Activated CD8-positive, alpha-beta memory T cell treated with anti-CD3 and anti-CD28 coated beads, Interleukin-2, amount 10 ng/mL, durations not matched to agents 7 days and 5 days (primary cell): Measurements from ENCODE around the gene LMTK2. TPM values are rescaled to one million over a fixed set of nuclear protein-coding genes. Genes with fewer than 3 reads are reported as not detected.

Experiments
- ATAC-seq: fragments of 150-1000 bp; cut with Tn5 transposase; one replicate; pipeline ENCODE4 v1.10.0; 2021; ENCODE audit warnings: moderate library complexity
- CTCF ChIA-PET: fragments of 350-600 bp; sonication (Branson Sonifier 250); formaldehyde crosslinking; loops from one replicate; lab custom pipeline; 2021; ENCODE audit warnings: antibody characterized with exemption; lab: Charles Lee
- DNase-seq: peaks from one replicate; pipeline ENCODE4 v3.0.0-alpha.2; 2020
- H3K27ac Mint-ChIP-seq: one replicate; pipeline ENCODE4 v1.8.0; 2021; ENCODE audit warnings: mild to moderate bottlenecking, mixed read lengths
- H3K27me3 Mint-ChIP-seq: one replicate; pipeline ENCODE4 v1.8.0; 2021; ENCODE audit warnings: mixed read lengths
- H3K36me3 Mint-ChIP-seq: one replicate; pipeline ENCODE4 v1.8.0; 2021; ENCODE audit warnings: mild to moderate bottlenecking, mixed read lengths
- H3K4me1 Mint-ChIP-seq: one replicate; pipeline ENCODE4 v1.8.0; 2021; ENCODE audit warnings: mixed read lengths
- H3K4me3 Mint-ChIP-seq: one replicate; pipeline ENCODE4 v1.8.0; 2021; ENCODE audit warnings: mild to moderate bottlenecking, moderate library complexity, mixed read lengths
- H3K9me3 Mint-ChIP-seq: one replicate; pipeline ENCODE4 v1.8.0; 2022; ENCODE audit warnings: low read depth, mixed read lengths
- total RNA-seq, 2 experiments: library from RNA; stranded (reverse); gene quantifications; one replicate each; pipeline ENCODE4 v1.2.3, GENCODE V29; 2021

LMTK2 gene
- total RNA-seq, 2 experiments from 2014 or later, result 8.5 to 9.6 TPM

DNA sequence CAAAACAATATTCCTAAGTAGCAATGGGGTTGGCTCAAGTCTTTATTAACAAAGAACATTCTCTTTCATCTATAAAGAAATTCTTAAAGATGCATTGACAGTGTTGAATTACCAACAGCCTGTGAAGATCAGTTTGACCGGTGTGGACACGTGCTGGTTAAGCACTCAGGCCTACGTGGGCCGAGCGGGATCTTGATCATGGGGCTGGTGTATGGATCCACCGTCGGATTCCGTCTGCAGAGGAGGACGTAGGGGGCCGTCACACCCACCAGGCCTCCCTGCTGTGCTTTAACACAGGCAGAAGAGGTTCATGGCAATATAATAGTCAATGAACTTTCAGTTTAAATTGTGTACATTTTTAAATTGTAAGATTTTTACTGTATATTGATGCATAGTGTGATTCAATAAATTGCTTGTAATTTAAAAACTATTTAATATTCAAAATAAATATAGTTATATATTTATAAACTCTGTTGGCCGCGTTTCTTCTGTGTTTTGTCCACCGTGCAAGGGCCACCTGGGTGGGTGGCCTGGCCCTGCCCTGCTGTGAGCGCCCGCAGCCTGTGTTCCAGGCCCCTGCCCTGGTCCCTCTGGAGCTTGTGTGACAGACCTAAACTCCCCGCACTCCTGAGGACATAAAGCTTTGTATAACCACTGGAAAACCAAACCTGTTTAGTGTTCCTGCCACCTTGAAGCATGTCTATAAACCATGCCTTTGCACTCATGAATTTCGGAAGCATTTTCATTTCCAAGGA is 102.7 kb downstream of the LMTK2 start:
- Mint-ChIP-seq H3K27me3 (no peaks in the 10 kb centered on the region), H3K4me3 (no peak overlapping the region), H3K27ac (no peak overlapping the region), H3K4me1 (peaks cover 2% of the 10 kb centered on the region), H3K9me3 (no peaks in the 10 kb centered on the region), H3K36me3 (peaks cover 7% of the 10 kb centered on the region)
- no peak for ATAC-seq
- no peak for DNase-seq
- CTCF ChIA-PET, result no interaction called here

DNA sequence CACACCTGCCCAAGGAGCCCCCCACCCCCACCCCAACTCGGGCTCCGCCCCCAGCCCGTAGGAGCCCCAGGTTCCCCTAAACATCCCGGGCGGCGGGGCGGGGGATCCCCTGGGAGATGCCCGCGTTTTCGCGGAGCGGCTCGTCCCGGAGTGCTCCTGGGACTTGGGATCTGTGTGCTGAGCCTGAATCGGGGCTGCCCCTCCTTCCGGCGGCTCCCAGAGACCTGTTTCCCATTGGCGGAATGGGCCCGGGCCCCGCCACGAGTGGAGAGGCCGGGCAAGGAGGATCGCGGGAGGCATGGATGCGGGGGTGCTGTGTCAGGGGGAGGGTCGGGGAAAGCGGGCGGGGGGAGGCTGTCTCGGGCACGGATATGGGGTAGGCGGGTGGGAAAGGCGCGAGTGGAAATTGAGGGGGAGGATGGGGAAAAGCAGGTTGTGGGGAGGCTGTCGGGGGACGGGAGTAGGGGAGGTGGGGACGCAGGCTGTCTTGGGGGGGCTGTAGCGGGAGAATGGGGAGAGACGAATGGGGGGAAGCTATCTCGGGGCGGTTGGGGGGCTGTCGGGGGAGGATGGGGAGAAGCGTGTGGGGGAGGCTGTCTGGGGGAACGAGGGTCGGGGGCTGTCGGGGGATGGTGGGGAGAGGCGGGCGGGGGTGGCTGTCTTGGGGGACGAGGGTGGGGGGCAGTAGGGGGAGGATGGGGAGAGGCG is 104.0 kb downstream of the LMTK2 start:
- DNase-seq, result no peak

GRCh38 chr7:98211221-98211675 is 104.6 kb downstream of the LMTK2 start, which contains the start of gene BHLHA15:
TSS of gene BHLHA15 (plus strand) at chr7:98211439. CDS start at chr7:98212310, 871 bp downstream.
- H3K27ac Mint-ChIP-seq, result no peak within 1 kb of the TSS
- no peaks in the 10 kb centered on the region for H3K9me3 Mint-ChIP-seq
- H3K27me3 Mint-ChIP-seq, result no peaks in the 10 kb centered on the region
- H3K4me1 Mint-ChIP-seq, result no peaks in the 10 kb centered on the region
- no peak for DNase-seq
- H3K36me3 Mint-ChIP-seq, result no peaks in the 10 kb centered on the region
- CTCF ChIA-PET, result no interaction called here
- peak within 1 kb of the TSS; percentile 30 for H3K4me3 Mint-ChIP-seq
- peak; percentile 64 for ATAC-seq

More for the DNA sequence above, 104.0 kb downstream of the LMTK2 start:
- Mint-ChIP-seq H3K27ac (no peak overlapping the region), H3K4me1 (no peaks in the 10 kb centered on the region), H3K9me3 (no peaks in the 10 kb centered on the region), H3K36me3 (peaks cover 4% of the 10 kb centered on the region), H3K27me3 (no peaks in the 10 kb centered on the region), H3K4me3 (no peak overlapping the region)
- no peak for ATAC-seq
- CTCF ChIA-PET, result no interaction called here

DNA sequence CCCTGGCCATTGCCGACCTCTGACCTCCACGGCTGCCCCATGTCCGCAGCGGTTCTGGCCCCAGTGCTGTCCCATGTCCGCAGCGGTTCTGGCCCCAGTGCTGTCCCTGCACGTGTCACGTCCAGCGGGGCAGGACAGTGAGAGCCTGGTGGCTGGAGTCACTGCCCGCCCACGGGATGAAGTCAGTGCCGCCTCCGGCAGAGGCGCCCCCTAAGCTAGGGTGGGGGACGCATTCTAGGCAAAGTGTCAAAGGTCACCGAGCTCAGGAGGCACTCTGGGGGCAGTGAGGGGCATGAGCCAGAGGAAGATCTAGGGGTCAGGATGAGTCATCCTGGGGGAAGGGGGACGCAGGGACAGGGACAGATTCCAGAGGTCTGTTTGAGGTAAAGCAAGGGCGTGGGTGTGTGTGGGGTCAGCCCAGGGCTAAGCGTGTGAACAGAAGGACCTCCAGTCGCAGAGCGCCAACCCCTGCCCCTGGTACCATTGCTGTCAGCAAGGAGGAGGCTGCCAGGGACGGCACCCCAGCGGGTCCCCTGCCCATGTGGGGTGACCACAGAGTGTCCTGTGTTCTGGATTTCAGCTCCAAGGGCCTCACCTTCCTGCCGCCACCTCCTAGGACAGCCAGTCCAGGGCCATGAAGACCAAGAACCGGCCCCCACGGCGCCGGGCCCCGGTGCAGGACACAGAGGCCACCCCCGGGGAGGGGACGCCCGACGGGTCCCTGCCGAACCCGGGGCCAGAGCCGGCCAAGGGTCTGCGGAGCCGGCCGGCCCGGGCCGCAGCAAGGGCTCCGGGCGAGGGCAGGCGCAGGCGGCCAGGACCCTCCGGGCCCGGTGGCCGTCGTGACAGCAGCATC is 105.2 kb downstream of the LMTK2 start:
- Mint-ChIP-seq H3K4me3 (peak overlapping the region; percentile 30), H3K4me1 (no peaks in the 10 kb centered on the region), H3K27me3 (no peaks in the 10 kb centered on the region), H3K36me3 (no peaks in the 10 kb centered on the region), H3K27ac (no peak overlapping the region), H3K9me3 (no peaks in the 10 kb centered on the region)
- DNase-seq (no peak), ATAC-seq (no peak)
- CTCF ChIA-PET, result interaction anchor here (0.6 to 0.7 kb wide), 2 partner anchors 16 to 39 kb away, joined by 3 read pairs; no protein-coding TSS in a partner anchor

GRCh38 chr7:98212532-98213041 is 105.9 kb downstream of the LMTK2 start:
- H3K36me3 Mint-ChIP-seq, result no peaks in the 10 kb centered on the region
- H3K27ac Mint-ChIP-seq, result no peak overlapping the region
- ATAC-seq (no peak), DNase-seq (no peak)
- H3K9me3 Mint-ChIP-seq, result no peaks in the 10 kb centered on the region
- H3K4me1 Mint-ChIP-seq, result no peaks in the 10 kb centered on the region
- no peak overlapping the region for H3K4me3 Mint-ChIP-seq
- CTCF ChIA-PET, result interaction anchor here (0.7 kb wide), 1 partner anchor 15 kb away, joined by 3 read pairs; no protein-coding TSS in a partner anchor
- no peaks in the 10 kb centered on the region for H3K27me3 Mint-ChIP-seq

DNA sequence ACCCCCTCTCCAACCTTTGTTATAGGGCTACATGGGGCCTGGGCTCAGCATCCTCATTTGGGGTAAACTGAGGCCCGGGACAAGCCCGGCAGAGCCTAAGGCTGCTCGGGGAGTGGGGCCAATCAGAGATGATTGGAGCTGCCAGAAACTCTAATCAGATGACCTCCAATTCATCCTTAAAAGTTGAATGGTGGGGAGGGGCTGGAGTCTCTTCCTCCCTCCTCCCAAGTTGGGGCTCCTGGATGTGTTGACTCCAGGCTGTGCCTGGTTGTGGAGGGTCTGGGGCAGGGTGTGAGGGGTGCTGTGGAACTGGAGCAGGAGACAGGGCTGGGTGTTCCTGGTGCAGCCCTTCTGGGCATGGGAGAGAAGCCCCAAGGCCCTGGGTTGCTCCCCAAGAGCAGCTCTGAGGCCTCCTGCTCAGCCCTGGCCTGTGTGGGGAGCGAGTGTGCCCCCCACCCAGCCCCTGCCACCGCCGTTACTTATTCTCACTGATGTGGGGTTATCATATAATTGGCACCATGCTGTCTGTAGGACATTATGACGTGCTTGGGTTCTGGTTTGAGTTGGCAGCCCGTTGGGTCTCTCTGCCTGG is 106.7 kb downstream of the LMTK2 start:
- peaks cover 4% of the 10 kb centered on the region for H3K4me1 Mint-ChIP-seq
- ATAC-seq (no peak), DNase-seq (no peak)
- CTCF ChIA-PET, result no interaction called here
- no peaks in the 10 kb centered on the region for H3K9me3 Mint-ChIP-seq
- H3K27me3 Mint-ChIP-seq, result no peaks in the 10 kb centered on the region
- H3K4me3 Mint-ChIP-seq, result no peak overlapping the region
- no peaks in the 10 kb centered on the region for H3K36me3 Mint-ChIP-seq
- H3K27ac Mint-ChIP-seq, result no peak overlapping the region

- H3K36me3 Mint-ChIP-seq, result peaks cover under 1% of the 10 kb centered on the region
- H3K27me3 Mint-ChIP-seq, result no peaks in the 10 kb centered on the region
- peaks cover 10% of the 10 kb centered on the region for H3K4me1 Mint-ChIP-seq
- ATAC-seq (no peak), DNase-seq (no peak)
- H3K9me3 Mint-ChIP-seq, result no peaks in the 10 kb centered on the region
- no peak overlapping the region for H3K4me3 Mint-ChIP-seq
- CTCF ChIA-PET, result interaction anchor here (0.8 kb wide), 1 partner anchor 12 kb away, joined by 3 read pairs; no protein-coding TSS in a partner anchor
- no peak overlapping the region for H3K27ac Mint-ChIP-seq
Observed at GRCh38 chr7:98213888-98214810, 107.5 kb downstream of the LMTK2 start.

GRCh38 chr7:98214811-98215321 is 108.2 kb downstream of the LMTK2 start:
- ATAC-seq (no peak), DNase-seq (no peak)
- no peaks in the 10 kb centered on the region for H3K27me3 Mint-ChIP-seq
- H3K27ac Mint-ChIP-seq, result no peak overlapping the region
- CTCF ChIA-PET, result interaction anchor here (0.8 kb wide), 1 partner anchor 12 kb away, joined by 3 read pairs; no protein-coding TSS in a partner anchor
- H3K36me3 Mint-ChIP-seq, result peaks cover 5% of the 10 kb centered on the region
- H3K4me1 Mint-ChIP-seq, result peaks cover 15% of the 10 kb centered on the region
- no peak overlapping the region for H3K4me3 Mint-ChIP-seq
- H3K9me3 Mint-ChIP-seq, result no peaks in the 10 kb centered on the region

GRCh38 chr7:98215561-98216495 is 109.2 kb downstream of the LMTK2 start:
- ATAC-seq (no peak), DNase-seq (no peak)
- Mint-ChIP-seq H3K4me3 (no peak overlapping the region), H3K9me3 (no peaks in the 10 kb centered on the region), H3K27ac (no peak overlapping the region), H3K4me1 (peaks cover 15% of the 10 kb centered on the region), H3K27me3 (no peaks in the 10 kb centered on the region), H3K36me3 (peaks cover 5% of the 10 kb centered on the region)
- CTCF ChIA-PET, result no interaction called here

DNA sequence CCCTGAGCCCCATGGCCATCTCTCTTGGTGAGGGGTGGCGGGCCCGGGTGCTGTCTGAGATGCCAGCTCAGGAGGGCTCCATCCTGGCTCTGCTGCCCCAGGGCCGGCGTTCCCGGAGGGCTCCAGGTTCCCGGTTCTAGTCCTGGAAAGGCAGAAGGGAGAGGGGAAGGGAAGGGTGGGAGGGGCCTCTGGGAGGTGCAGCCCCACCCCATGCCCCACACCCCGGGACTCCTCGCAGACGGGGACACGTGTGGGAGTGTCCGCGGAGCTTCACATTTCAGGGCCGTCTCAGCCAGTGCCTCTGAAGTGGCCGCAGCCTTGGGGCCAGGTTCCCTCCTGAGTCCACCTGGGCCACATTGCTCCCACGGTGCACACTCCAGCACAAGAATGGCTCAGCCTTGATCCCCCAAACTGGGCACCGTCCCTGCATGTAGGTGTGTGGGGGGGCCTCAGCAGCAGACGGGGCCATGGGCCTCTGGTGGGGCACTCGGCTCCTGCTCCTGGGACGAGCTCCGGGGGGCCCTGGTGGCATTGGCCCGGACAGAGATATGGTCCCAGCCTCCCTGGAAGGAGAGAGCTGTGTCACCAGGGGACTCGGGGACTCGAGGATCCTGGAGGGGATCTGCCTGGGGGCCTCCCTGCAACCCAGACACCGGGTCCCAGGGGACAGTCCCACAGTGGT is 110.4 kb downstream of the LMTK2 start:
- DNase-seq, result no peak
- H3K4me1 Mint-ChIP-seq, result peaks cover 15% of the 10 kb centered on the region
- ATAC-seq, result no peak
- CTCF ChIA-PET, result no interaction called here
- no peaks in the 10 kb centered on the region for H3K9me3 Mint-ChIP-seq
- peaks cover 5% of the 10 kb centered on the region for H3K36me3 Mint-ChIP-seq
- no peaks in the 10 kb centered on the region for H3K27me3 Mint-ChIP-seq
- no peak overlapping the region for H3K27ac Mint-ChIP-seq
- H3K4me3 Mint-ChIP-seq, result no peak overlapping the region
